ENCODE results near the gene APBB2.

DNA sequence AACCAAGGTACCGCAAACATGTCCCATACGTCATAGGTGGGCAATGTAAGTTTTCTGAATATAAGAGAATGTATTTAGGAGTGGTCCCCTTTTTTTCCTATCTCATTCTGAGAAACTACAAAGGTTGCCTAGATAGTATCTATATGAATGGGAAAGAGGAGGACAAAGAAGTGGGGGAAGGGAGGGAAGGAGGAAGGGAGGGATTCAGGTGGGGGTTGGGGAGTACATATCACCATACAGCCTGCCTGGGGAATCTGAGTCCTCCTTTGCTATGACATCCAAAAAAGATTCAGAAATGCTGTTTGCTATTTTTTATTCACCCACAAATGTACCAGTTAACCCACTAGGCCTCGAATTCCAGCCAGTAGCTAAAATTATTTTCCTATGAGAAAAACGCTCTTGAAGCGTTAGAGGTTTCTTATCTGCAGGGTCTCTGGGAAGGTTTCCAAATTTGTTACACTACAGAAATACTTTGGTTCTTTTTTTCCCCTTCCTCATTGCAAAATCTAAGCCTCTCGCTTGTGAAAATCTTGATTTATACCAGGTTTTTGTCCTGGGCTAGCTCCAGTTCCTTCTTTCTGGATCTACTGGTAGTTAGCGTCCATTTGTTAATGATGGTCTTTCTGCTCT lies 251.7 kb downstream of the APBB2 start:
- TF ChIP-seq SIN3A (IDR thresholded peaks at IDR 0.05; ENCODE audit: low read depth, low read length) (no peak), MEF2A (IDR thresholded peaks at IDR 0.05; ENCODE audit: insufficient read depth, low read depth, low read length) (no peak), ZNF274 (IDR thresholded peaks at IDR 0.05; ENCODE audit: insufficient read depth, insufficient read length) (no peak), HCFC1 (IDR thresholded peaks at IDR 0.05; ENCODE audit: low read length) (no peak), CHD4 (IDR thresholded peaks at IDR 0.05) (no peak), NRF1 (conservative IDR thresholded peaks at IDR 0.05; ENCODE audit: low read depth, low read length) (no peak), RAD21 (IDR thresholded peaks at IDR 0.05; ENCODE audit: insufficient read depth, low read depth, low read length) (no peak)
- TF ChIP-seq, protein P1, sequence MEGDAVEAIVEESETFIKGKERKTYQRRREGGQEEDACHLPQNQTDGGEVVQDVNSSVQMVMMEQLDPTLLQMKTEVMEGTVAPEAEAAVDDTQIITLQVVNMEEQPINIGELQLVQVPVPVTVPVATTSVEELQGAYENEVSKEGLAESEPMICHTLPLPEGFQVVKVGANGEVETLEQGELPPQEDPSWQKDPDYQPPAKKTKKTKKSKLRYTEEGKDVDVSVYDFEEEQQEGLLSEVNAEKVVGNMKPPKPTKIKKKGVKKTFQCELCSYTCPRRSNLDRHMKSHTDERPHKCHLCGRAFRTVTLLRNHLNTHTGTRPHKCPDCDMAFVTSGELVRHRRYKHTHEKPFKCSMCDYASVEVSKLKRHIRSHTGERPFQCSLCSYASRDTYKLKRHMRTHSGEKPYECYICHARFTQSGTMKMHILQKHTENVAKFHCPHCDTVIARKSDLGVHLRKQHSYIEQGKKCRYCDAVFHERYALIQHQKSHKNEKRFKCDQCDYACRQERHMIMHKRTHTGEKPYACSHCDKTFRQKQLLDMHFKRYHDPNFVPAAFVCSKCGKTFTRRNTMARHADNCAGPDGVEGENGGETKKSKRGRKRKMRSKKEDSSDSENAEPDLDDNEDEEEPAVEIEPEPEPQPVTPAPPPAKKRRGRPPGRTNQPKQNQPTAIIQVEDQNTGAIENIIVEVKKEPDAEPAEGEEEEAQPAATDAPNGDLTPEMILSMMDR (IDR thresholded peaks at IDR 0.05 in 2 of 3, conservative IDR thresholded peaks at IDR 0.05 in 1 of 3; ENCODE audit: control insufficient read depth in 2 of 3, extremely low read depth in 1 of 3, insufficient read depth in 1 of 3, low read depth in 3 of 3, low read length in 3 of 3) = no peak
- TF ChIP-seq, protein P2, sequence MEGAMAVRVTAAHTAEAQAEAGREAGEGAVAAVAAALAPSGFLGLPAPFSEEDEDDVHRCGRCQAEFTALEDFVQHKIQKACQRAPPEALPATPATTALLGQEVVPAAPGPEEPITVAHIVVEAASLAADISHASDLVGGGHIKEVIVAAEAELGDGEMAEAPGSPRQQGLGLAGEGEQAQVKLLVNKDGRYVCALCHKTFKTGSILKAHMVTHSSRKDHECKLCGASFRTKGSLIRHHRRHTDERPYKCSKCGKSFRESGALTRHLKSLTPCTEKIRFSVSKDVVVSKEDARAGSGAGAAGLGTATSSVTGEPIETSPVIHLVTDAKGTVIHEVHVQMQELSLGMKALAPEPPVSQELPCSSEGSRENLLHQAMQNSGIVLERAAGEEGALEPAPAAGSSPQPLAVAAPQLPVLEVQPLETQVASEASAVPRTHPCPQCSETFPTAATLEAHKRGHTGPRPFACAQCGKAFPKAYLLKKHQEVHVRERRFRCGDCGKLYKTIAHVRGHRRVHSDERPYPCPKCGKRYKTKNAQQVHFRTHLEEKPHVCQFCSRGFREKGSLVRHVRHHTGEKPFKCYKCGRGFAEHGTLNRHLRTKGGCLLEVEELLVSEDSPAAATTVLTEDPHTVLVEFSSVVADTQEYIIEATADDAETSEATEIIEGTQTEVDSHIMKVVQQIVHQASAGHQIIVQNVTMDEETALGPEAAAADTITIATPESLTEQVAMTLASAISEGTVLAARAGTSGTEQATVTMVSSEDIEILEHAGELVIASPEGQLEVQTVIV (IDR thresholded peaks at IDR 0.05; ENCODE audit: borderline replicate concordance, partially characterized antibody) = no peak
